Spleen (tissue), 11 donors: ENCODE data around the gene PRKG1. TPM values are rescaled to one million over a fixed set of nuclear protein-coding genes. Genes with fewer than 3 reads are reported as not detected.

Source experiments
- DNase-seq: peaks from one replicate; pipeline ENCODE4 v3.0.0-alpha.2; 2020
- H3K27ac ChIP-seq, 8 donors: fragments of 200-600 bp; sonication (generic) in 7 of 8; 1 replicate in 4 of 8; 2 replicates in 4 of 8; pipeline versions ENCODE4 v1.5.0 to v1.8.0; 2016 to 2021; ENCODE audit warnings: inconsistent platforms in 4 of 8, mild to moderate bottlenecking in 4 of 8, moderate library complexity in 1 of 8
- H3K27me3 ChIP-seq, 7 donors: fragments of 200-600 bp; sonication (generic) in 6 of 7; replicated peaks in 1 of 7; 1 replicate in 4 of 7; 2 replicates in 3 of 7; pipeline versions ENCODE4 v1.5.0 to v1.8.0; 2016 to 2021; ENCODE audit warnings: inconsistent platforms in 3 of 7, mild to moderate bottlenecking in 1 of 7
- H3K36me3 ChIP-seq, 6 donors: fragments of 200-600 bp; sonication (generic) in 5 of 6; 1 replicate in 4 of 6; 2 replicates in 2 of 6; pipeline versions ENCODE4 v1.5.0 to v1.8.0; 2016 to 2021; ENCODE audit warnings: inconsistent platforms in 2 of 6
- H3K4me1 ChIP-seq, 6 donors: fragments of 200-600 bp; sonication (generic) in 5 of 6; 1 replicate in 3 of 6; 2 replicates in 3 of 6; pipeline versions ENCODE4 v1.5.0 to v1.8.0; 2016 to 2021; ENCODE audit warnings: inconsistent platforms in 3 of 6
- H3K4me3 ChIP-seq, 8 donors: fragments of 200-600 bp; sonication (generic) in 7 of 8; 1 replicate in 4 of 8; 2 replicates in 4 of 8; pipeline versions ENCODE4 v1.5.0 to v1.8.0; 2016 to 2021; ENCODE audit warnings: inconsistent platforms in 4 of 8, mild to moderate bottlenecking in 4 of 8, moderate library complexity in 2 of 8
- H3K9me3 ChIP-seq, 8 donors: fragments of 200-600 bp; sonication (generic) in 7 of 8; 1 replicate in 4 of 8; 2 replicates in 4 of 8; pipeline versions ENCODE4 v1.5.0 to v1.8.0; 2016 to 2021; ENCODE audit warnings: inconsistent platforms in 4 of 8
- CTCF ChIP-seq, 11 experiments: fragments of 200-600 bp in 7 of 11; fragments of 450-650 bp in 4 of 11; sonication (generic) in 4 of 11; IDR thresholded peaks in 8 of 11; conservative IDR thresholded peaks in 3 of 11; 1 replicate in 7 of 11; 2 replicates in 4 of 11; pipeline versions ENCODE4 v1.4.0 to v1.8.0; 2016 to 2021; ENCODE audit warnings: antibody characterized with exemption in 11 of 11, inconsistent platforms in 4 of 11, mild to moderate bottlenecking in 1 of 11
- POLR2A ChIP-seq, 3 donors: fragments of 450-650 bp; IDR thresholded peaks; one replicate each; pipeline ENCODE4 v1.5.1; 2017; ENCODE audit warnings: antibody characterized with exemption in 3 of 3, mild to moderate bottlenecking in 1 of 3
- POLR2AphosphoS5 ChIP-seq, 3 donors: sonication (generic); formaldehyde crosslinking; IDR thresholded peaks; one replicate each; pipeline ENCODE4 v1.5.1; 2017; ENCODE audit warnings: antibody characterized with exemption in 3 of 3
- WGBS, 5 donors: extraction: QIAGEN DNeasy Blood & Tissue Kit in 3 of 5; methylation state at CpG; one replicate each; pipeline versions ENCODE4 v1.1.5 to v1.1.7; 2013 to 2018; 5-methylcytosine and 5-hydroxymethylcytosine counted together
- intact Hi-C: fragments of 100-400 bp; cut with DNase I; formaldehyde crosslinking; loops from one replicate; pipeline ENCODE4 v1.15.0; 2023; ENCODE audit warnings: low total_unique reads
- polyA plus RNA-seq, 3 donors: library from polyadenylated mRNA; stranded (reverse); fragments of 200-250 nt; gene quantifications; one replicate each; pipeline ENCODE4 v1.2.1, GENCODE V29; 2013
- total RNA-seq, 7 donors: library from RNA; depleted of rRNA in 3 of 7; stranded (reverse); fragments of >200 nt in 3 of 7; fragmentation: NEBNext Ultra II Directional in 4 of 7; extraction: Animal tissue kit (Norgen Biotek cat#: 25700) in 4 of 7; gene quantifications; one replicate each; pipeline versions ENCODE4 v1.1.0 to v1.2.1, GENCODE V29; 2016 to 2021
- donor health status: healthy with polysubstance abuse.
- donor health status: DM: no; HTN: no; CAD: no; lungs with moderate emphysema.
- donor health status: DM: no; HTN: no; CAD: no.
- donor health status: Bipolar disorder and iron deficiency.
- donor health status: healthy.
- donor health status: DM: no; HTN: no; CAD: no.
- donor health status: DM: yes; HTN: yes; CAD: no.

PRKG1 gene
- total and polyA plus RNA-seq, 10 donors, result 0.65 to 10.5 (median 7.2) TPM

DNA sequence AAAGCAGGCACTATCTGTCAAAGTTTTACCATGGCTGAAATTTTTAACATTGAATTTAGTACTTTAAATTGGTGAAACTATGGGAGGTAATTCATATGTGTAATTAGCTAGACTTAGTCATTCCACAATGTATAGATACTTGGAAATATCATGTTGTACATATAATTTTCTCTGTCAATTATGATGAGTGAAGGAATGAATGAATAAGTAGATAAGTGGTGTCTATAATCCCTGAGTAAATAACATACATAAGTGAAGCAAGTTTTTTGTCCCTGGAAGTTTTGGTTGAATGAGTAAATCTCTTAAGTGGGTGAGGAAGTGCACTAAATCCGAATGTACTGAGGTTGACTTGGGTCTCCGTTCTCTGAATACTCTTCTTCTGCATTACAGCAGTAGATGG is 424.1 kb downstream of the PRKG1 start:
- H3K4me1 ChIP-seq, result no peaks in the 10 kb centered on the region
- 82 to 100% (median 87%) methylated on average over 2 of the region's 2 CpGs for whole genome bisulfite sequencing, 5 donors
- DNase-seq, result no peak
- TF ChIP-seq POLR2A (IDR thresholded peaks at IDR 0.05), result no peak
- TF ChIP-seq POLR2AphosphoS5 (IDR thresholded peaks at IDR 0.05), result no peak
- TF ChIP-seq CTCF (IDR thresholded peaks at IDR 0.05 in 8 of 11, conservative IDR thresholded peaks at IDR 0.05 in 3 of 11), result no peak
- H3K36me3 ChIP-seq, result no peaks in the 10 kb centered on the region
- no peak overlapping the region for H3K4me3 ChIP-seq
- intact Hi-C loops, result no loop called here
- H3K27ac ChIP-seq, result no peak overlapping the region
- H3K9me3 ChIP-seq, result no peaks in the 10 kb centered on the region
- no peaks in the 10 kb centered on the region for H3K27me3 ChIP-seq

- intact Hi-C loops, result no loop called here
- 93 to 97% (median 95%) methylated on average over 1 of the region's 1 CpG for WGBS, 5 donors
Observed at GRCh38 chr10:51501396-51501795, 427.1 kb downstream of the PRKG1 start.

GRCh38 chr10:51502124-51502523 is 427.8 kb downstream of the PRKG1 start:
- Histone ChIP-seq H3K36me3 (no peaks in the 10 kb centered on the region), H3K27ac (no peak overlapping the region), H3K4me1 (no peaks in the 10 kb centered on the region), H3K4me3 (no peak overlapping the region), H3K9me3 (no peaks in the 10 kb centered on the region), H3K27me3 (no peaks in the 10 kb centered on the region)
- TF ChIP-seq POLR2A (IDR thresholded peaks at IDR 0.05), result no peak
- TF ChIP-seq POLR2AphosphoS5 (IDR thresholded peaks at IDR 0.05), result no peak
- no peak for TF ChIP-seq CTCF (IDR thresholded peaks at IDR 0.05 in 8 of 11, conservative IDR thresholded peaks at IDR 0.05 in 3 of 11)
- DNase-seq, result no peak
- intact Hi-C loops, result no loop called here
- 90 to 100% (median 94%) methylated on average over 1 of the region's 1 CpG for WGBS, 5 donors

More at GRCh38 chr10:51501396-51501795, 427.1 kb downstream of the PRKG1 start:
- H3K27ac ChIP-seq, result no peak overlapping the region
- no peaks in the 10 kb centered on the region for H3K4me1 ChIP-seq
- no peak for TF ChIP-seq CTCF (IDR thresholded peaks at IDR 0.05 in 8 of 11, conservative IDR thresholded peaks at IDR 0.05 in 3 of 11)
- no peak overlapping the region for H3K4me3 ChIP-seq
- H3K27me3 ChIP-seq, result no peaks in the 10 kb centered on the region
- H3K9me3 ChIP-seq, result no peaks in the 10 kb centered on the region
- DNase-seq, result no peak
- no peaks in the 10 kb centered on the region for H3K36me3 ChIP-seq

GRCh38 chr10:51503378-51503777 is 429.1 kb downstream of the PRKG1 start:
- Histone ChIP-seq H3K27ac (no peak overlapping the region), H3K4me3 (no peak overlapping the region), H3K36me3 (no peaks in the 10 kb centered on the region), H3K9me3 (no peaks in the 10 kb centered on the region), H3K4me1 (no peaks in the 10 kb centered on the region), H3K27me3 (no peaks in the 10 kb centered on the region)
- no peak for TF ChIP-seq CTCF (IDR thresholded peaks at IDR 0.05 in 8 of 11, conservative IDR thresholded peaks at IDR 0.05 in 3 of 11)
- TF ChIP-seq POLR2AphosphoS5 (IDR thresholded peaks at IDR 0.05), result no peak
- no peak for TF ChIP-seq POLR2A (IDR thresholded peaks at IDR 0.05)
- WGBS, 5 donors, result 58 to 90% (median 73%) methylated on average over 1 of the region's 1 CpG
- DNase-seq, result no peak
- intact Hi-C loops, result no loop called here
